Hepatocyte (in vitro differentiated cells): ENCODE measurements around the gene STIM2.

ENCODE experiments used
- CTCF ChIP-seq: fragments of 200-600 bp; sonication (generic); IDR thresholded peaks from 2 replicates; pipeline ENCODE4 v1.5.1; 2016; ENCODE audit warnings: antibody characterized with exemption, mild to moderate bottlenecking; ENCODE audit not compliant: poor library complexity
- EZH2 ChIP-seq: fragments of 200-600 bp; sonication (generic); IDR thresholded peaks from 2 replicates; pipeline ENCODE4 v1.6.1; 2016; ENCODE audit warnings: antibody characterized with exemption, mild to moderate bottlenecking, borderline replicate concordance

- no peak for TF ChIP-seq CTCF
- no peak for TF ChIP-seq EZH2
Observed at GRCh38 chr4:26870576-26871262, 10.1 kb downstream of the STIM2 start.
